GM21825 (cell line): ENCODE data around the gene CLSTN2.

Source experiments
- ATAC-seq: cut with Tn5 transposase; IDR thresholded peaks from one replicate; pipeline ENCODE4 v1.9.1; 2021; ENCODE audit warnings: mild to moderate bottlenecking, moderate library complexity; ENCODE audit not compliant: unreplicated experiment

Gene CLSTN2

GRCh38 chr3:140568842-140569520, 634.0 kb downstream of the CLSTN2 start:
- no peak for ATAC-seq

- no peak for ATAC-seq
Measured at GRCh38 chr3:140570602-140571001, 635.6 kb downstream of the CLSTN2 start.

DNA sequence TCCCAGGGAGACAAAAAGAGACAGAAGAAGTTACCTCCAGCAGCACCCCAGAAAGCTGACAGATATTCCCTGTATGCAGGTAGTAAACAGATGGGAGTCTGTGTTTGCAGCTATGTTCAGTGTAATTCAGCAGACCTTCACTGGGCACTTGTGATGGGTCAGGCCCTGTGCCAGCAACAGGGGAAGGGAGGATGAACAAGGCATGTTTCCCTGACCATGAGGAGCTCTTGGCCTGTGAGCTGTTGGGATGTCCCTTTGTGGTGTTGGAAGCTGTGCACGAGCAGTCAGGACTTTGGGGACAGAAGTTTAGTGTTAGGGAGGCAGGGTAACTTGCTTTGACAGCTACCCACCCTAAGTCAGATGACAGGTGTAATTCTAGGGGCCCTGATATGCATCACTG, 636.9 kb downstream of the CLSTN2 start:
- no peak for ATAC-seq

- ATAC-seq = no peak
Measured at GRCh38 chr3:140572334-140572733, 637.3 kb downstream of the CLSTN2 start.

- ATAC-seq = no peak
Measured at GRCh38 chr3:140573011-140573410, 638.0 kb downstream of the CLSTN2 start.

GRCh38 chr3:140574375-140574774, 639.4 kb downstream of the CLSTN2 start:
- ATAC-seq = no peak

DNA sequence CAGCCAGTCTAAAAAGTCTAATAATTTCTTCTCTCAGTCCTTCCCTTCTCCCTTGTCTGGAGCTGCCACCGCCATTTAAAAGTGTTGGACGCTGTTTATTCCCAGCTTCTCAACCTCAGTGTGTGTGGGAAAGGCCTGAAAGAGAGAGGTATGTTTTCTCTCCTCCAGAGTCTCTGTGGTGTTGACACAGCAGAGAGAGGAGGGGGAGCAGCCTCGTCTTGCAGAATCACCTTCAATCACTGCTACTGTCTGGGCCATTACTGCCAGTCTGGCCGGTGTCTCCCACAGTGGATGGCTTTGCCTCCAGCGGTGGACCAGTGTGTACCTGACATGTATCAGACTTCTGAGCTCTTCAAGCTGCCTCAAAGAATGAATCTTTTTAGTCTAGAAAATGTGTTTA, 641.5 kb downstream of the CLSTN2 start:
- no peak for ATAC-seq

DNA sequence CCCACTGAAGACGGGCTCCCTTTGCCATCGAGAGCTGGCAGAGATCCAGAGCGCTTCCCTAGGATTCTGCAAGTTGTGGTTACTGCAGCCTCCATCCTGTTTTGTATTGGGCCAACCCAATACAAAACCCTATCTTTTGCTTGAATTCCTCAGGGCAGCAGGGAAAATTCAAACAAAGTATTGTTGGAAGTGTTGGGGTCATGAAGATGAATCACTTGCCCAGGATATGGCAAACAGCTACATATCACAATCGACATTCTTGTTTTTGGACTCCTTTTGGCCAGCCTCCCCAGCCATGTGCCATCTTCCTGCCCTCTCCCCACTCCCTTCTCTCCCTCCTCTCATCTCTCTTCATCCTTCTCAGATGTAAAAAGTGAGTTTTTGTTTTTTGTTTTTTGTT, 642.9 kb downstream of the CLSTN2 start:
- no peak for ATAC-seq

- no peak for ATAC-seq
Measured at GRCh38 chr3:140579260-140579659, 644.3 kb downstream of the CLSTN2 start.

DNA sequence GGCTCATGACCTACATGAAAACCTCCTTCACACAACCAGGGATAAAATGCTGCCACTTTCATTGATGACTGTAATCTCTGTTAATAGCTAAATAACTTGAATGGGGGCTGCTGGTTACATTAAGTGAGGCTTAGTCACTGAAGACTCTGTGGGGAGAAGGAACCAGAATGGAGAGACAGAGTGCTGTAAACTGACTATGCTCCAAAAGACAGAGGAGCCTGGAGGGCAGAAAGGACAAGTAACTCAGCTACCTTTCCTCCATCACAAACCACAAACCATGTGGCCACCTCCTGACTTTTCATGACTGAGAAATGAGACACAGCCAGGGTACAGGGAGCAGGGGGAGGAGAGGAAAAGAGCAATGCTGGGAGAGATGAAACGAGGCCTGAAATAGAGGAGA, 645.8 kb downstream of the CLSTN2 start:
- ATAC-seq = no peak

DNA sequence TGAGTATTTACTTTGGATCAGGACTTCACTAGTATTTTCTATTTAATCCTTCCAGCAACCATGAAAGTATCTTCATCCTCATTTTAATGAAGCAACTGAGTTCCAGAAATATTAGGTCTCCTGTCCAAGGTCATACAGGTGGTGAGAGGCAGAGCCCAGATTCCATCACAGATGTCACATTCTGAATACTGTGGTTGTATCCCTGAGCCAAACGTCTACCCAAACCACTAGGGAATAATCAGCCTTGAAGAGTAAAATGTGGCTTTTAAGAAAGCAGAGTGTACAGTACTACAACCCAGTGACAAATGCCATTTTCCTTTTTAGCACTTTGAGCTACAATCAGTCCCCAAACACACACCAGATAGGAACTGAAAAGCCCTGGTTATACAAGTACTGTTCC, 649.6 kb downstream of the CLSTN2 start:
- ATAC-seq = no peak

GRCh38 chr3:140585828-140586227, 650.8 kb downstream of the CLSTN2 start:
- no peak for ATAC-seq

DNA sequence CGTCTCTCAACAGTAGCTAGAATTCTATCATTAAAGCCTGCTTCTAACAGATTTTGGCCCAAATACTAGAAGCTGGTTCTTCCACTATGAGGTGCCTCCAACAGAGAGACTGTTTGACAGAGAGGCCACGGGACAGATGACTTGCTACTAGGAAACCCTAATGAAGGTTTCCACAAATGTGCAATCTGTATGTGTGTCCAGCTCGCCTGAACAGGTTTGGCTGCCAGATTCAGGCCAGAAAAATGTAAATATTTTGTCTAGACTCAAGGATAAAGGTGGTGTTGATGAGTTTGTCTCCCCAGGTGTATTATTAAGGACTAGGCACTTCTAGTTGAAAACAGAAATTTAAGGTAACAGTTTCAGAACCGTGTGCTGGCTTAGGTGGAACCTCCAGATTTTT, 651.3 kb downstream of the CLSTN2 start:
- ATAC-seq = no peak

DNA sequence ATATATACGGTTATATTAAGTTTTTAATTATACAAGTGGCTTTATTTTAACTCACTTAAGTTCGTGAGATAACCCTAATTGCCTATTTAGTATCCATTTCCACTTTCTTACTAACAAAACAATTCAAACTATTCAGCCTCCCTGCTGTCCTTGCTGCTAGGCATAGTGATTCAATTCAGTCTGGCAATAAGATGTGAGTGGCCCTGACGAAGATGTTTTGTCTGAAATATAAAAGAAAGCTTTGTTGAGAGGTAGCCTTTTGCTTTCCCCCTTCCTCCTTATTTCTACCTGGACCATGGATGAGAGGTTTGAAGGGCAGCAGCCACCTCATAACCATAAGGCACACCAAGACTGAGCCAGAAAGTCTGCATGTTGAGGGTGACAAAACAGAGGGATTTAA, 653.6 kb downstream of the CLSTN2 start:
- ATAC-seq = no peak

- ATAC-seq = no peak
Measured at GRCh38 chr3:140593766-140594165, 658.8 kb downstream of the CLSTN2 start.

- ATAC-seq = no peak
Measured at GRCh38 chr3:140595295-140595694, 660.3 kb downstream of the CLSTN2 start.

DNA sequence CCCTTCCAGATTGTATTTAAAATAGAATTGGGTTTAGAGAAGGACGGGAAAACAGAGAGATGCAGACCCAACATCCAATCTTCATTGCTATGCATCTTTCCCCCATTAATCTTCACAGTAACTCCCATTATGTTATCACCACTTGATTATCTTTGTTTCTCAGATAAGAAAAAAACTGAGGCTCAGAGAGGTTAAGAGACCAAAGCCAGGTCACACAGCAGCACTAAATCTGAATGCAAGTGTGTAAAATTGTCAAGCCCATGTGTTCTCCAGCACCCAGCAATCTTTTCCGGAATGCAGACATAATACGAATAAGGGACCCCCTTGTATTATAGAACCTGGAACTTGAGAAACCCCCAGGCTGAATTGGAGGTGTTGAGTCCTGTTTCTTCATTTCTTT, 662.4 kb downstream of the CLSTN2 start:
- ATAC-seq = no peak

GRCh38 chr3:140597792-140598191, 662.8 kb downstream of the CLSTN2 start:
- no peak for ATAC-seq

GRCh38 chr3:140599009-140599408, 664.0 kb downstream of the CLSTN2 start:
- no peak for ATAC-seq

DNA sequence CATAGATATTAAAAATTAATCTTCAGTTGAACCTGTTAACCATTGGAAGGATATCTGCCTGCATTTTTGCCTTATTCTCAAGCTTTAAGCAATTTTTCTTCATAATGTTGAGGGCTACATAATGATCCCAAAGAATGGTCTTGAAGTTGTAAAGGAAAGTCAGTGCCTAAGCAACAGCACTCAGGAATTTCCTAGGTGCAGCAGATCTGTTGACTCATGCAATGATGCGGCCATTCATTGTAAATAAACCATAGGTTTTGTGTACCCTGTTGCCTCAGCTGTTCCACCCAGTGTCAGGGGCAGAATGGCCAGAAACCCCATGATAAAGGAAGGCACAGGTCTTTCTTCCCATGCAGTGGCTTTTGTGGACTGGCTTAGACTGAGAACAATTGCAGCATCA, 664.5 kb downstream of the CLSTN2 start:
- no peak for ATAC-seq

DNA sequence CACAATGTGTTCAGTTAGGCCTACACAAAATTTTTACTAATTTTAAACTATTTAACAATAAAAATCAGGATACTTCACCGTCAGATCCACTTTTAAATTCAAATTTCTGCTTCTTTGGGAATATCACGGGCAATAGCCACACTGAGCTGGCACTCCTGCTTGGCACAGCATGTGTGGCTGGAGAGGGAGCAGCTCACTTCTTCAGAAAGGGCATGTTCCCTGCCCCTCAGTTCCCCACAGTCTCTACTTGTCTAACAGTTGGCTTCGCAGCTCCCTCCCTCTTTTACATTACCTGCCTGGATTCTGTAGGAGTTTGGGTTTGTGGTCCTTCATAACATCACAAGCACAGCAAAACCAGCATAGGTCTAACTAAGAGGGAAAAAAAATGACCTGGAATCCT, 666.9 kb downstream of the CLSTN2 start:
- ATAC-seq = no peak

GRCh38 chr3:140602781-140603180, 667.8 kb downstream of the CLSTN2 start:
- ATAC-seq = no peak

- ATAC-seq = no peak
Measured at GRCh38 chr3:140603766-140604165, 668.8 kb downstream of the CLSTN2 start.
